ENCODE data around the gene E2F7. TPM values are rescaled to one million over a fixed set of nuclear protein-coding genes. Genes with fewer than 3 reads are reported as not detected.

Gene E2F7
- total RNA-seq, 6 experiments from 2014 or later: 6.3 to 24.4 (median 18.0) TPM

DNA sequence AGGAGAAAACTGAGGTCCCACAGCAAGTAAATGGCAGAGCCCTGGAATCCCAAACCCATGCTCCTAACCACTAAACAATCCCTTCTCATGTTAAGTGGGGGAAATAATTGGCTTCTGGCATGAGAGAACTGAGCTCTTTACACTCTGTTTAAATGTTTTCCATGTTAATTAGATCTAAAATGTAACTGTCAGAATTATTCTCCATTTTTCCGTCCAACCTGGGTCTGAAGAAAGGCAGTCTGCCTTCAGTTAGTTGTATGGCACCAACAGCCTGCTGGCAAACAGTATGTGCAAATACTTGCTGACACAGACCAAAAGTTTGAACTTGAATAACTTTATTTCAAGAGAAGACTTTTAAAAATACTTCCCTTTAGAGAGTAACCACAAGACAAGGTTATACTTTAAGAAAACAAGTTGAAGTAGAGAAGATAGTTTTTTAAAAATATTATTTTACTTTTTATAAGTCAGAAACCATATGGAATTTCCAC is 59.7 kb downstream of the E2F7 start:
- TF ChIP-seq CTCF (IDR thresholded peaks at IDR 0.05): no peak

DNA sequence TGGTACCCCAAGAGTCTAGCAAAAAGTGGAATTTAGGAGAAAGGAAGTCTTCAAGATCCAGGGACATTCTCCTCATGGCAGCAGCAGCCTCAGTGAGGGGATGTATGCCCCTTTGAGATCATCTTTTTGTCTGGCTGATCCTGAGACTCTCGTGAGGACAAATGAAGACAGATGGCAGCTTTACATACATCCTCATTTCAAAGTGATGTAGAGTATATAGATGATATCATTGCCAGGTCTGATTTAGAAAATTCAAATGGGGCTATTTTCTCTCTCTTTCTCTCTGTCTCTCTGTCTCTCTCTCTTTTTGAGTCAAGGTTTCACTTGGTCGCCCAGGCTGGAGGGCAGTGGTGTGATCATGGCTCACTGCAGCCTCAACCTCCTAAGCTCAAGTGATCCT is 61.5 kb downstream of the E2F7 start:
- Mint-ChIP-seq H3K9me3 (no peaks in the 10 kb centered on the region), H3K4me3 (no peak overlapping the region), H3K36me3 (ENCODE audit: low read depth) (no peaks in the 10 kb centered on the region), H3K27ac (no peak overlapping the region), H3K27me3 (ENCODE audit: insufficient read depth) (peaks cover 16% of the 10 kb centered on the region; the same call in 1 of the 2 replicates), H3K4me1 (ENCODE audit: low read depth) (no peaks in the 10 kb centered on the region)
- no peak for DNase-seq
- no peak for TF ChIP-seq CTCF (IDR thresholded peaks at IDR 0.05)

More for the DNA sequence above, 59.7 kb downstream of the E2F7 start:
- Mint-ChIP-seq H3K27ac (no peak overlapping the region), H3K27me3 (ENCODE audit: insufficient read depth) (peaks cover 14% of the 10 kb centered on the region; the same call in 1 of the 2 replicates), H3K36me3 (ENCODE audit: low read depth) (no peaks in the 10 kb centered on the region), H3K9me3 (no peaks in the 10 kb centered on the region), H3K4me3 (no peak overlapping the region), H3K4me1 (ENCODE audit: low read depth) (peaks cover 4% of the 10 kb centered on the region)
- DNase-seq: no peak

DNA sequence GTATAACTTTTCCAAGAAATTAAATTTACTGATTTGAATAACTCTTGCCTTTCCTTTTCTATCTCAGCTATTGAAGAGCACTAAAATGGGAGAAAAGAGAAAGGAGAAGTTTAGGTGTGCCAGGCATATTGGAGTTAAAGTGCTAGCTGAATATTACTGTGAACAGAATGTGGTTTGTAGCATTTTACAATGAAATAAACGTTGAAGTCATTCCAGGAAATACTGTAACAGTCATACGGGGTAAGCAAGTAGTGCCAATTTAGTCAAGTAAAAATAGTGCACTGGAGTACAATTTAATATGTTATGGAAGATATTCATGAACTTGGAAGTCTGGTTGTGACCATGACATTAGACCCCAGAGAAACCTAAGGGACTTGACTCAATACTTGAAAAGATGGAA is 62.1 kb downstream of the E2F7 start:
- Mint-ChIP-seq H3K27me3 (ENCODE audit: insufficient read depth) (peaks cover 16% of the 10 kb centered on the region; the same call in 1 of the 2 replicates), H3K27ac (no peak overlapping the region), H3K36me3 (ENCODE audit: low read depth) (no peaks in the 10 kb centered on the region), H3K4me1 (ENCODE audit: low read depth) (no peaks in the 10 kb centered on the region), H3K4me3 (no peak overlapping the region), H3K9me3 (no peaks in the 10 kb centered on the region)
- no peak for DNase-seq
- no peak for TF ChIP-seq CTCF (IDR thresholded peaks at IDR 0.05)

DNA sequence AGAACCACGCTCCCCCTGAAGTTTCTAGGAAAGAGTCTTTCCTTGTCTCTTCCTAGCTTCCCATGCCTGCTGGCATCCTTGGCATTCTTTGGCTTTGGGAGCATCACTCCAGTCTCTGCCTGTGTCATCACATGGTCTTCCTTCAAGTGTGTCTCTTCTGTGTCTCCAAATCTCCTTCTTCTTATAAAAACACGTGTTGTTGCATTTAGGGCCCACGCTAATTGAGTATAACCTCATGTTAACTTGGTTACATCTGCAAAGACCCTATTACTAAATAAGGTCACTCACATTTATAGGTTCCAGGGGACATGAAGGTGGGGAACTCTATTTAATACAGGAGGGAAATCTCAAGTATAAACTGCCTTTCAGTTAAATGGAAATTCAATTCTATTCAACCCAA is 63.0 kb downstream of the E2F7 start:
- Mint-ChIP-seq H3K9me3 (no peaks in the 10 kb centered on the region), H3K27me3 (ENCODE audit: insufficient read depth) (peaks cover 16% of the 10 kb centered on the region; the same call in 1 of the 2 replicates), H3K36me3 (ENCODE audit: low read depth) (no peaks in the 10 kb centered on the region), H3K27ac (no peak overlapping the region), H3K4me3 (no peak overlapping the region), H3K4me1 (ENCODE audit: low read depth) (no peaks in the 10 kb centered on the region)
- TF ChIP-seq CTCF (IDR thresholded peaks at IDR 0.05): no peak
- DNase-seq: no peak

DNA sequence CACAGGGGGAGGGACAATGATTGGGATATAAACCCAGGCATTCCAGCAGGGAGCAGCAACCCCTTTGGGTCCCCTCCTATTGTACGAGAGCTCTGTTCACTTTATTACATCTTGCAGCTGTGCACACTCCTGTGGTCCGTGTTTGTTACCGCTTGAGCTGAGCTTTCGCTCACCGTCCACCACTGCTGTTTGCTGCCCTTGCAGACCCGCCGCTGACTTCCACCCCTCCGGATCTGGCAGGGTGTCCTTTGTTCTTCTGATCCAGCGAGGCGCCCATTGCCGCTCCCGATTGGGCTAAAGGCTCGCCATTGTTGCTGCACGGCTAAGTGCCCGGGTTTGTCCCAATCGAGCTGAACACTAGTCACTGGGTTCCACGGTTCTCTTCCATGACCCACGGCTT is 64.1 kb downstream of the E2F7 start:
- H3K9me3 Mint-ChIP-seq: no peaks in the 10 kb centered on the region
- H3K4me3 Mint-ChIP-seq: no peak overlapping the region
- DNase-seq: no peak
- no peaks in the 10 kb centered on the region for H3K36me3 Mint-ChIP-seq (ENCODE audit: low read depth)
- H3K27ac Mint-ChIP-seq: no peak overlapping the region
- peaks cover 16% of the 10 kb centered on the region; the same call in 1 of the 2 replicates for H3K27me3 Mint-ChIP-seq (ENCODE audit: insufficient read depth)
- TF ChIP-seq CTCF (IDR thresholded peaks at IDR 0.05): no peak
- no peaks in the 10 kb centered on the region for H3K4me1 Mint-ChIP-seq (ENCODE audit: low read depth)

Data from HFFc6 (cell line).